Retina (tissue), 1 donor: ENCODE results near the gene PIP5K1A.

ENCODE experiments used
- DNase-seq: peaks from one replicate; pipeline ENCODE4 v3.0.0-alpha.2; 2016

PIP5K1A gene

DNA sequence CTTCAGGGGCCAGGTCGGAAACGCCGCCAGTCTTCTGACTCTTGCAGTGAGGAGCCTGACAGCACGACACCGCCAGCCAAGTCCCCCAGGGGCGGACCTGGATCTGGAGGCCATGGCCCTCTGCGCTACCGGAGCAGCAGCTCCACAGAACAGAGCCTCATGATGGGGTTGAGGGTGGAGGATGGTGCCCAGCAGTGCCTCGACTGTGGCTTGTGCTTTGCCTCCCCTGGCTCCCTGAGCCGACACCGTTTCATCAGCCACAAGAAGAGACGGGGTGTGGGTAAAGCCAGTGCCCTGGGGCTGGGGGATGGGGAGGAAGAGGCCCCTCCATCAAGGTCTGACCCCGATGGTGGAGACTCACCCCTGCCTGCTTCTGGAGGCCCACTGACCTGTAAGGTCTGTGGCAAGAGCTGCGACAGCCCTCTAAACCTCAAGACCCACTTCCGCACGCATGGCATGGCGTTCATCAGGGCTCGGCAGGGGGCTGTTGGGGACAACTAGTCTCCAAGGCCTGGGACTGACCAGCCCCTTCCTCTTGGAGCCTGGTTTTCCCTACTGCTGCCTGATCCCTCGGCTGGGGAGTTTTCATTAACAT lies 92.5 kb downstream of the PIP5K1A start:
- no peak for DNase-seq

DNA sequence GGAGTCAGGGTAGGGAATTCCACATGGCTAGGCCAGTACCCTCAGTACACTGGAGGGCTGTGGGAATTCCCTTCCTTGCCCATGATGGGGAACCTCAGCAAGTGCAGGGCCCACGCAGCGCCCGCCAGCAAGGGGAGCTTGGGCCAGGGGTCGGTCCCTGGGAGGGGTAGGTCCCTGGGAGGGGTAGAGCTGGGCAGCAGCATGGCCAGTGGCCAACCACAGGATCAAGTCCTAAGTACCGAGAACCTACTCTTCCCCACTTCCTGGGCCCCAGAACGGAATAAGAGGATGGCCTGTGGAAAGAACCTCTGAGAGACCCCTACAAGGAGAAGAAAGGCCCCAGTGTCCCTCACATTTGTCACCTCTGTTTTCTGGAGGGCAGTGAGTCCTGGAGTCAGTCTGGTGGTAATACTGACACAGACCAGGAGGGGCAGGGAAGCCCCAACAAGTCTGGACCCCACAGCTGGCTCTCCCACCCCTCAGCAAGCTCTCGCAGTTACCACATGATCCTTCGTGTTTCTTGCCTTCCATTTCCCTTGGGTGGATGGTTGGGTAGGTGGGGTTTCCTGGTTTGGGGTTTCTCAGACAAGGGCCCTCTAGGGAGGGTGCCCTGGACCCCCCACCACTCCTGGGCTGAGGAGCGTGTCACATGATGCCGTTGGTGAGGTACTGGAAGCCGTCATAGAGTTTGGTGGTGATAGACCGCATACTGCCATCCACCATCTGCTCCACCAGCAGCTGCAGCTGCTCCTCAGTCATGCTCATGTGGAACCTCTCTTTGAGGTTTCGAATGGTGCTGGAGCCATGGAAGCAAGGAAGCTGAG lies 94.1 kb downstream of the PIP5K1A start:
- no peak for DNase-seq

DNA sequence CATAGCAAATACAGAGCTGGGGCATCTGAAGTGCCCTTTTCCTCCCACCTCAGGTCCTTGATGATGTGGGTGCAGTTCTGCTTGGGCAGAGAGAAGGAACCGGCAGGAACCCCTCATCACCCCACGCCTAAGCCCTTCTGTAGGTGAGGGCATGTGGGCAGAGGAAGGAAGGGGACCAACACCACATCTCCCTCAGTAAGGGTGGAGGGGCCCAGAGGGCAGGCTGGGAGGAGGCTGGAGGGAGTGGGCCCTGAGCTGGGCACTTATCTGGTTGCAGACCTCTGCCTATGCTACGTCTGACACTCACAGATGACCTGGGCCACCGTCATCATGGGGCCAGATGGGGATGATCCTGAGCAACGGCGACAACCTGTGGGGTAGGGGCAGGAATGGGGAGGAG lies 94.7 kb downstream of the PIP5K1A start:
- no peak for DNase-seq

DNA sequence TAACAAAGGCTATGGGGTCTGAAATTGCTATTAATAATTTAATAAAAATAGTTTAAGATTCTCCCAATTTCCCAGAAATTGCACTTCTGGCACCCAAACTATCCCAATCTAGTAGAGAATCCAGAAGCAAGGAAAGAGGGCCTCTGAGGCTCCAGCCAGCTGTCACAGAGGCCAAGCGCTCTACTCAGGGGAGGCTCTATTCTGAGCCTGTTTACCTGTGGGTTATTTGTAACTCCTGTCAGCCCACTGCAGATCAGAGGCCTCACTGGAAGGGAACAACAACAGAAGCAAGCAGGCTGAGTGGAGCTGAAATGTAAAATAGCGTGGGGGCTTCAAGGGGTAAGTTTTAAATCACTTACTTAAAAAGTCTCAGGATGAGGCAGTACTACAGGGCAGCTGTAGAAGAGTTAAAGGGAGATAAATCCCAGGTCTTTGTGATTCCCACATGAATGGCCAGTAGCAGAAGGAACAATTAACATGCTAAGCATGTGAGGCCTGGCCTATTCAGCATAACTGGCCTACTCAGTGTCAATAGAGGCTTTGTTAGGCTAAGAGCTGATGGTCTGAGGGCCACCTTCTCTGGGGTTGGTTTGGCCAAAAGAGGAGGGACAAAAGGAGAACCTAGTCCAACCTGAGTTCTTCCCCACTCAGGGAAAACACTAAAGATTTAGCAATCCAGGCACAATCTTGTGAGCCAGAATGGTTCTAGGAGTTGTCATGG lies 96.5 kb downstream of the PIP5K1A start:
- no peak for DNase-seq
